K562 (cell line): ENCODE measurements around the gene ZNF48. TPM values are rescaled to one million over a fixed set of nuclear protein-coding genes. Genes with fewer than 3 reads are reported as not detected.
A peak's percentile ranks its signal among the peaks of the same experiment; 100 is the strongest.

Experiments used
- CXXC5 ChIP-seq: fragments of 250-450 bp; sonication (Bioruptor Pico); IDR thresholded peaks from 2 replicates; pipeline ENCODE4 v1.8.0; 2022; ENCODE audit warnings: inconsistent platforms, mild to moderate bottlenecking, moderate library complexity
- ERF ChIP-seq: fragments of 450-650 bp; formaldehyde crosslinking; IDR thresholded peaks from 2 replicates; pipeline ENCODE4 v1.4.0; 2020; ENCODE audit warnings: mild to moderate bottlenecking, mixed read lengths
- GTF2B ChIP-seq: IDR thresholded peaks from 2 replicates; pipeline ENCODE4 v1.6.1; 2011; ENCODE audit not compliant: insufficient read length; ENCODE audit errors: extremely low read depth
- HNRNPK ChIP-seq: fragments of 200-400 bp; formaldehyde crosslinking; IDR thresholded peaks from one replicate; pipeline ENCODE4 v1.6.1; 2018; ENCODE audit warnings: mild to moderate bottlenecking, low read depth, low read length; ENCODE audit not compliant: poor library complexity, severe bottlenecking
- MAFK ChIP-seq: IDR thresholded peaks from 2 replicates; pipeline ENCODE4 v1.6.1; 2011; ENCODE audit warnings: low read length, improper control_type of control experiment
- MAZ ChIP-seq, 2 experiments: fragments of 450-650 bp in 1 of 2; sonication (generic) in 1 of 2; formaldehyde crosslinking; IDR thresholded peaks in 1 of 2; conservative IDR thresholded peaks in 1 of 2; 2 replicates each; pipeline versions ENCODE4 v1.4.0 to v1.5.0; 2020; ENCODE audit warnings: mild to moderate bottlenecking in 1 of 2, missing genetic modification reagents in 1 of 2
- MCM2 ChIP-seq: fragments of 450-650 bp; IDR thresholded peaks from 2 replicates; pipeline ENCODE4 v1.6.1; 2017; ENCODE audit warnings: low read depth, mild to moderate bottlenecking
- MTF1 ChIP-seq: fragments of 250-450 bp; sonication (Bioruptor Pico); IDR thresholded peaks from 2 replicates; pipeline ENCODE4 v1.9.0; 2021; ENCODE audit warnings: moderate library complexity, mild to moderate bottlenecking, inconsistent platforms, borderline replicate concordance
- NFE2 ChIP-seq: IDR thresholded peaks from 2 replicates; pipeline ENCODE4 v1.6.1; 2014; ENCODE audit warnings: antibody characterized with exemption, low read depth
- PCBP1 ChIP-seq: fragments of 200-400 bp; formaldehyde crosslinking; IDR thresholded peaks from 2 replicates; pipeline ENCODE4 v1.6.1; 2018; ENCODE audit warnings: mild to moderate bottlenecking, low read depth, low read length; ENCODE audit not compliant: poor library complexity, severe bottlenecking
- SLC30A9 ChIP-seq: fragments of 250-450 bp; sonication (Bioruptor Pico); IDR thresholded peaks from 2 replicates; pipeline ENCODE4 v1.8.0; 2022; ENCODE audit warnings: mild to moderate bottlenecking, moderate library complexity
- SRF ChIP-seq, 2 experiments: fragments of 250-450, 450-650 bp in 1 of 2; sonication (Bioruptor Pico) in 1 of 2; sonication (generic) in 1 of 2; formaldehyde crosslinking; IDR thresholded peaks; 2 replicates each; pipeline versions ENCODE4 v1.5.0 to v1.5.1; 2020 to 2022; ENCODE audit warnings: mild to moderate bottlenecking in 1 of 2, missing genetic modification reagents in 1 of 2
- SRSF1 ChIP-seq: fragments of 200-400 bp; formaldehyde crosslinking; IDR thresholded peaks from 2 replicates; pipeline ENCODE4 v1.6.1; 2017; ENCODE audit warnings: mild to moderate bottlenecking, low read depth, low read length, moderate library complexity
- TAF15 ChIP-seq: fragments of 200-400 bp; formaldehyde crosslinking; IDR thresholded peaks from 2 replicates; pipeline ENCODE4 v1.6.1; 2017; ENCODE audit warnings: mild to moderate bottlenecking, low read depth, low read length, moderate library complexity
- ZBTB12 ChIP-seq: fragments of 250-450 bp; sonication (Bioruptor Pico); IDR thresholded peaks from 2 replicates; pipeline ENCODE4 v1.4.0; 2020
- ZBTB2 ChIP-seq: fragments of 450-650 bp; IDR thresholded peaks from 2 replicates; pipeline ENCODE4 v1.6.1; 2016; ENCODE audit warnings: antibody characterized with exemption
- ZBTB49 ChIP-seq: sonication (generic); formaldehyde crosslinking; IDR thresholded peaks from 2 replicates; pipeline ENCODE4 v1.8.0; 2022; ENCODE audit warnings: missing genetic modification reagents, mild to moderate bottlenecking, borderline replicate concordance
- ZBTB5 ChIP-seq: fragments of 450-650 bp; IDR thresholded peaks from 2 replicates; pipeline ENCODE4 v1.6.1; 2017; ENCODE audit warnings: antibody characterized with exemption
- ZKSCAN3 ChIP-seq: fragments of 250-450 bp; sonication (Bioruptor Pico); IDR thresholded peaks from 2 replicates; pipeline ENCODE4 v1.4.0; 2020
- ZNF311 ChIP-seq: fragments of 250-450 bp; sonication (Bioruptor Pico); IDR thresholded peaks from 2 replicates; pipeline ENCODE4 v1.4.0; 2020; ENCODE audit warnings: mild to moderate bottlenecking, moderate library complexity
- polyA plus RNA-seq, 8 experiments: library from polyadenylated mRNA; depleted of rRNA in 4 of 8; stranded (reverse) in 5 of 8; unstranded in 3 of 8; fragments of >200 nt; fragmentation: Nextera tagmentation in 2 of 8; fragmentation: Illumina TruSeq in 1 of 8; extraction: Ambion mirVana in 2 of 8; extraction: Trizol in 1 of 8; gene quantifications; 2 replicates each; pipeline versions ENCODE4 v1.2.1 to v1.2.3, GENCODE V29; 2011 to 2014; ENCODE audit warnings: inconsistent platforms in 1 of 8, missing spikeins in 1 of 8
- total RNA-seq, 7 experiments: library from RNA; depleted of rRNA in 6 of 7; stranded (reverse); fragments of >200 nt in 6 of 7; fragmentation: Illumina TruSeq in 2 of 7; extraction: Trizol in 2 of 7; gene quantifications; 2 replicates each; pipeline versions ENCODE4 v1.2.1 to v1.2.3, GENCODE V29; 2011 to 2021; ENCODE audit warnings: low replicate concordance in 1 of 7

Gene ZNF48
- total and polyA plus RNA-seq, 9 of the 15 experiments (the other 6 are each of a cell fraction or from before 2014, with no cell fraction given) = 0.38 to 11.6 (median 4.7) TPM

GRCh38 chr16:30407102-30407803, 12.0 kb downstream of the ZNF48 start, which contains the start of gene ZNF771 (continued):
- no peak for TF ChIP-seq SRF (CRISPR knock-in tag; IDR thresholded peaks at IDR 0.05)
- no peak for TF ChIP-seq ERF (CRISPR knock-in tag)
- peak; percentile 54 for TF ChIP-seq PCBP1
- TF ChIP-seq MTF1 = no peak
- peak; percentile 19; the same call in 1 of the 2 replicates for TF ChIP-seq MAFK
- TF ChIP-seq SLC30A9 = no peak
- no peak for TF ChIP-seq ZBTB12 (CRISPR knock-in tag)
- TF ChIP-seq MCM2 = no peak
- TF ChIP-seq SRSF1 = no peak
- TF ChIP-seq MAZ (CRISPR knock-in tag; conservative IDR thresholded peaks at IDR 0.05 in 1 of 2, IDR thresholded peaks at IDR 0.05 in 1 of 2) = peak; percentile 72 to 84; a peak in 3 of 4 replicates
- no peak for TF ChIP-seq ZBTB49
- no peak for TF ChIP-seq ZKSCAN3
- TF ChIP-seq CXXC5 (CRISPR knock-in tag) = peak; percentile 86
- no peak for TF ChIP-seq ZNF311
- TF ChIP-seq ZBTB5 = no peak
- TF ChIP-seq ZBTB2 = peak; percentile 65; the same call in 1 of the 2 replicates
- TF ChIP-seq HNRNPK = no peak
- peak; percentile 84 for TF ChIP-seq NFE2
- no peak for TF ChIP-seq GTF2B
- no peak for TF ChIP-seq TAF15
